ENCODE results near the gene CD4.

The CD4 gene

DNA sequence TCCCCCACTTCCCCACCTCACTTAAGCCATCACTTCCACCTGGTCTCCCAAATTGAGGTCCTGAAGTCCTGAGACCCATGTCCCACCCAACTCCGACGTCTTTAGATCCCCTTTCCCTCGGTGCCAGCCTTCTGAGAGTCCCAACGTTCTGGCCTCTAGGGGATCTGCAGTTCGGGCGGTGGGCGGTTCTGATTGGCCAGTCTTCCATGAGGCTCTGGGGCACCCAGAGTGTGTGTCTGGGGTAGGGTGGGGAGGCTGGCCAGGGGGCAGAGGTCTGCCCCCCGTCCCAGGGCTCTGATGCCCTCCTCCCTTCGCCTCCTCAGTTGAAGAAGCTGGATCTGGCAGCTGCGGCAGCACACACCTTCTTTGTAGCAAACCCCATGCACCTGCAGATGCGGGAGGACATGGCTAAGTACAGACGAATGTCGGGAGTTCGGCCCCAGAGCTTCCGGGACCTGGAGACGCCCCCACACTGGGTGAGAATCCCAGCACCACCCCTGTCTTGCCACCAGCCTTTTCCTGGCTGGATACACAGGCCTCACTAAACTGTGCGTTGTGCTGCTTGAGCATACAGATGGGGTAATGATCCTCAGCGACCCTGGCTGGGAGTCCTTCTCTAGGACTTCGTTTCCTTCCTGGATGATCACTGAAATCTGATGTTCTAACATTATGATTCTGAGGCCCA is 40.4 kb downstream of the CD4 start:
- DNase-seq, result no peak

DNA sequence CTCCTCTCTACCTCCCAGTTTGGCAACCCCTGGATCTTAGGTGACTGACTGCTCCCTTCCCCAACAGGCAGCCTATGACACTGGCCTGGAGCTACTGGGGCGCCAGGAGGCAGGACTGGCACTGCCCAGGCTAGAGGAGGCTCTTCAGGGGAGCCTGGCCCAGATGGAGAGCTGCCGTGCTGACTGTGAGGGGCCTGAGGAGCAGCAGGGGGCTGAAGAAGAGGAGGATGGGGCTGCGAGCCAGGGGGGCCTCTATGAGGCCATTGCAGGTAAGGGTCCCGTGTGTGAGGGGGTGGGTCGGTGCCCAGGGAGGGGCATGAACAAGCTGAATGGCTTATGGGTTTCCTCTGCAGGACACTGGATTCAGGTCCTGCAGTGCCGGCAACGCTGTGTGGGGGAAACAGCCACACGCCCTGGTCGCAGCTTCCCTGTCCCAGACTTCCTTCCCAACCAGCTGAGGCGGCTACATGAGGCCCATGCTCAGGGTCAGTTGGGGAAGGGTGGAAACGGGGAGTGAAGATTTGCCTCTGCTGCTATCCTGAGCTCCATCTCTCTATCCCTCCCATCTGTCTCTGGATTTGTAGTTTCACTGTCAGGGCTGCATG is 41.1 kb downstream of the CD4 start:
- no peak for DNase-seq

DNA sequence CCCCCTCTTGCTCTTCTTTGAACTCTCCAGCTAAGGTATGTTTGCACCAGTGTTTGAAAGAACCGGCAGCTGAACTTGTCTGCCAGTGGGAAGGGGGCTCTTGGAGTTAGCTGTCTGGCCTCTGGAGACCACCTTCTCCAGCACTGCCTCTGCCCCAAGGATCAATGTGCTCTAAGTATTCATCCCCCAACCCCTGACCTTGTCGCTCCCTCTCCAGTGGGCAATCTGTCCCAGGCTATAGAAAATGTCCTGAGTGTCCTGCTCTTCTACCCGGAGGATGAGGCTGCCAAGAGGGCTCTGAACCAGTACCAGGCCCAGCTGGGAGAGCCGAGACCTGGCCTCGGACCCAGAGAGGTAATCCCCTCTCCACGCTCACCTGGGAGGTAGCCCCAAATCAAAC is 41.7 kb downstream of the CD4 start:
- no peak for DNase-seq

GRCh38 chr12:6831450-6831995 is 42.2 kb downstream of the CD4 start:
- no peak for DNase-seq

DNA sequence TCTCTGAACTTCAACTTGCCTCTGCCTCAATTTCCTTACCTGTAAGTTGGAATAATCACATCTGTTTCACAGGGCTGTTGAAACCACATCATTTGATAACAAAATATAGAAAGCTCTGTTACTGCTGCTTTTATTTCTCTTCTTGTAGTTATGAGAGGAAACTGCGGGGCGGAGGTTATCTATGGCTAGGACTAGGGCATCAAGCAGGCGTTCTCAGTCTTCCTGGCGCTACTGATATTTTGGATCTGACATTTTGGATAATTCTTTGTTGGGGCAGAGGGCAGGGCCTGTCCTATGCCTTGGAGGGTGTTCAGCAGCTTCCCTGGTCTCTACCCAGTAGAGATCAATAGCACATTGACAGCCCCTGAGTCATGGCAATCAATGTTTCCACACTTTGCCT is 42.8 kb downstream of the CD4 start:
- DNase-seq, result no peak

GRCh38 chr12:6833189-6833890 is 44.0 kb downstream of the CD4 start:
- DNase-seq, result no peak

GRCh38 chr12:6834254-6834653 is 44.9 kb downstream of the CD4 start:
- DNase-seq, result no peak

DNA sequence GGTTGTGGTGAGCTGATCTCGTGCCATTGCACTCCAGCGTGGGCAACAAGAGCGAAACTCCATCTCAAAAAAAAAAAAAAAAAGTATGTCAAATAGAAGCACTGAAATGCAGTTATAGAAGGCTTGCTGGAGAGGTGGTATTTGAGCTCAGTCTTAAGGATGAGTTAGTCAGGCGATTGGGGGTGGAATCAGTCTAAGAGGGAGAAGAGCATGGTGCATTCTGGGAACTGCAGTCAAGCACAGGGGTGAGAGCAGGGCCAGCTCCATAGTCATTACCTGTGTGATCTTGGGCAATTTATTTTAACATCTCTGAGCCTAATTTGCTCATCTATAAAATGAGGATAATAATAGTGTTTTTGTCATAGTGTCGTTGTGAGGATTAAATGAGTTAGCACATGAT is 45.5 kb downstream of the CD4 start:
- DNase-seq, result no peak

- DNase-seq, result no peak
These were observed 47.5 kb downstream of the CD4 start for GRCh38 chr12:6836851-6837250.

DNA sequence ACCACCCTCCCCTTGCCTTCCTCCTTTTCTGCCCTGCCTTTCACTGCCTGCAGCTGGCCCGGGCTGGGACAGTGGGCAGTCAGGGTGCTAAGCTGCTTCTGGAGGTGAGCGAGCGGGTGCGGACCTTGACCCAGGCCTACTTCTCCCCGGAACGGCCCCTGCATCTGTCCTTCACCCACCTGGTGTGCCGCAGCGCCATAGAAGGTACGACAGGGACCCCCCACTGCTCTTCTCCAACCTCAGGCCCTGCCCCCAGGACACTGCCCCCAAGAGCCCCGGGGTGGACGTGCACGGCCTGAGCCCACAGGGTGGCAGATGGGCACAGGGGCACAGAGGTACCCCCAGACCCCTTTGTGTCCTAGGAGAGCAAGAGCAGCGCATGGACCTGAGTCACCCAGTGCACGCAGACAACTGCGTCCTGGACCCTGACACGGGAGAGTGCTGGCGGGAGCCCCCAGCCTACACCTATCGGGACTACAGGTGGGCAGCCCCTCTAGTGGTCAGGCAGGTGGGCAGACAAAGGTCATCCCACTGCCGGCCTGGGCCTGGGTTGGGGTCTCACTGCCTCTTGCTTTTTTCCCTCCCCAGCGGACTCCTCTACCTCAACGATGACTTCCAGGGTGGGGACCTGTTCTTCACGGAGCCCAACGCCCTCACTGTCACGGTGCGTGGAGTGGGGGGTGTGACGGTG is 48.2 kb downstream of the CD4 start:
- no peak for DNase-seq

DNA sequence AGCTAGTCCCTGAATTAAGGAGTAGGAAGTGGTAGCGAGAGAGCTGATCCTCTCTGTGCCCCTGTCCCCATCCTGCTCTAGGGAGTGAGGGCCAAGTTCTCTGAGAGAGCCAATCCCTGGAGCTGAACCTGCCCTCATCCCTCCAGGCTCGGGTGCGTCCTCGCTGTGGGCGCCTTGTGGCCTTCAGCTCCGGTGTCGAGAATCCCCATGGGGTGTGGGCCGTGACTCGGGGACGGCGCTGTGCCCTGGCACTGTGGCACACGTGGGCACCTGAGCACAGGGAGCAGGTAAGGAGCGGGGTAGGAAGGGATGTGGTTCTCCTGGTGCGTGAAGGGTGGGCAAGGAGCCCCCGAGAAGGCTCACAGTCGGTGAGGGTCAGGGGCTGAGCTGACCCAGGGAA is 49.5 kb downstream of the CD4 start:
- DNase-seq, result no peak

DNA sequence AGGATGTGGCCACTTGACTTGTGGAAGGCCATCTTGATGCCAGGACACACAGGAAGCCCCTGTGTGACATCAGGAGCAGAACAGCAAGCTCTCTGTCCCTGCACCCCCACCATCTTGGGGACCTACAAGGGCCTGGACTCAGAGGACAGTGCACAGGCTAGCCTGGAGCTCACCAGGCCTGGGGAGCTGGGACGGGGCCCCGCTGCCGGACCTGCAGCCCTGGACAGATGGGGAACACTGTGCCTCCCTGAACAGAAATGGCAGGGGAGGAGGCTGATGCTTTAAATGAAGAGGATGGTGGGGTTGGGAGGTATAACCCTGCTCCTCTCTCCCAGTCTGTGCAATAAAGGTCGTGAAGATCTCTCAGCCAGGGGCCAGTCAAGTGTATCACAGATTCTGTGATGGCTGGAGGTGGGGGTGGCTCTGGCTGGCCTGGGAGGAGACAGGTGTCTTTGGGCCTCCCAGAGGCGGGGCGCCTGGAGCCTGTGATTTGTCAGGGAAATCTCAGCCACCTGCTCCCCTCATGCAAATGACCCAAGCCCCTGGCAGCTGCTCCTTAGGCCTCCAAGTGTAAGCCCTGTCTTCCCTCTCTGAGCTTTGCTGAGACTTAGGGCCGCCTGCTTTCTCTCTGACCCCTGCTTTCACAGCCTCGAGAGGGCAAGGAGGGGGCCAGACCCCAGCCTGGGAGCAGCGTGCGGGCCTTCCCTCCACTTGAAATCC is 50.3 kb downstream of the CD4 start:
- no peak for DNase-seq

GRCh38 chr12:6840330-6840729 is 51.0 kb downstream of the CD4 start:
- DNase-seq, result no peak

DNA sequence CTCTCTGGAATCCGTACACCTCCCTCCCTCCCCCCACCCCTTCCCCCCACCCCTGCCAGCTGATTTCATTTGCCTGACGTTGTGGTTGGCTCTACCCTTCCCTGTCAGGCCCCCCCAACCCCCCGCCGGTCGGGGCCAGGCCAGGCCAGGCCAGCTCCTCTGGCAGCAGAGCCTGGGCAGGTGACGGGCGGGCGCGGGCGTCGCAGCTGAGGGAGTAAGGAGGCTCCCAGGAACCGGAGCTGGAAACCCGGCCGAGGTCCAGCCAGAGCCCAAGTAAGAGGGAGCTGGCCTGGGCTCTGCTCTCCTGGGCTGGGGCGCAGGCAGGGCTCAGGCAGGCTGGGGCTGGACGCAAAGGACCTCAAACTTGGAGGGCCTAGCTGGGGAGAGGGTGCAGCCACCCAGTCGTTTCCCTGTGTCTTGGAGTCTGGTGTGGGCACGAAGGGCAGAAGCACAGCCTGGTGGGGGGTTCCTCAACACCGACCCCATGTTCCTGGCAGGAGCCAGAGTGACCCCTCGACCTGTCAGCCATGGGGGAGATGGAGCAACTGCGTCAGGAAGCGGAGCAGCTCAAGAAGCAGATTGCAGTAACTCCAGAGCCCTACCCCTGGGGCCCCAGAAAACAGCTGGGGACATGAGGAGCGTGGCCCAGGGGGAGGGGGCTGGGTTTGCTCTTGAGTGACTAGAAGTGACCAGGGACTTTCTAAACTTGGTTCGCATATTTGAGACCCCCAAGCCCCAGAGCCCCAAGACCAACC is 51.6 kb downstream of the CD4 start, which contains the start of gene GNB3:
GNB3 (plus strand) TSS at position 165 of the 755 bp plus-strand sequence; CDS start at position 528, 363 bp downstream.
- no peak for DNase-seq

DNA sequence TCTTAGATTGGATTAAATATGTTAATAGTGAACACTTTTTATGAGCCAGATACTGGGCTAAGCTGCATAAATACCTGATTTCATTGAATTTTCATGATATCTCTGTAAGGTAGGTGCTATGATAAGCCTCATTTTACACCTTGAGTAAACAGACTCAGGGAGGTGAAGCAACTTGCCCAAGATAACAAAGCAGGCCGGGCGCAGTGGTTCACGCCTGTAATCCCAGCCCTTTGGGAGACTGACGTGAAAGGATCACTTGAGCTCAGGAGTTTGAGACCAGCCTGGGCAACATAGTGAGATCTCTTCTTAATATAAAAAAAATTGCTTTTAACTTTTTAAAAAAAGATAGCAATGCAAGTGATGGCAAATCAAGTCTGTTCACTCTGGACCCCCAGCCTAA is 52.7 kb downstream of the CD4 start:
- no peak for DNase-seq

- DNase-seq, result no peak
These were observed 54.0 kb downstream of the CD4 start for GRCh38 chr12:6843118-6843902.

DNA sequence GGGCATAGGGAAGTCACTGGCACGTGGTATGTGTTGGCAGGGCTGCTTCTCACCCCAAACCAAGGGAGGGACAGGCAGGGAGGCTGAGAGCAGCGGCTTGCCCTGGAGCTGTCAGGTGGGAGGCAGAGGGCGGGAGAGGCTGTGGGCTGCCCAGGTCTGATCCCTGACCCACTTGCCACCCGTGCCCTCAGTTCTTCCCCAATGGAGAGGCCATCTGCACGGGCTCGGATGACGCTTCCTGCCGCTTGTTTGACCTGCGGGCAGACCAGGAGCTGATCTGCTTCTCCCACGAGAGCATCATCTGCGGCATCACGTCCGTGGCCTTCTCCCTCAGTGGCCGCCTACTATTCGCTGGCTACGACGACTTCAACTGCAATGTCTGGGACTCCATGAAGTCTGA is 56.1 kb downstream of the CD4 start:
- DNase-seq, result no peak

GRCh38 chr12:6846316-6846869 is 57.1 kb downstream of the CD4 start:
- no peak for DNase-seq

DNA sequence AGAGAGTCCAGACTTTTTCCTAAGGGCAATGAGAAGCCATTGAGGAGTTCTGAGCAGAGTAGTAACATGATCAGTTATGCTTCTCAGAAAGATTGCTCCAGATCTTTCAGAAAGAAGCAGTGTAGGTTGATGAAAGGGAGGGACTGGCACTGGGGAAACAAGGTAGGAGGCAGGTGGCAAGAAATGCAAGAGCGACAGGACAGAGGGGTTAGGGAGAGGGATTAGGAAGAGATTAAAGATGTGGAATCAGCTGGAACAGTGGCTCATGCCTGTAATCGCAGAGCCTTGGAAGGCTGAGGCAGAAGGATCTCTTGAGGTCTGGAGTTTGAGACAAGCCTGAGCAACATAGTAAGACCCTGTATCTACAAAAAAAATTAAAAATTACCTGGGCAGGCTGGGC is 58.3 kb downstream of the CD4 start:
- DNase-seq, result no peak

GRCh38 chr12:6849427-6849826 is 60.1 kb downstream of the CD4 start:
- DNase-seq, result no peak

Data from activated CD8-positive, alpha-beta memory T cell treated with anti-CD3 and anti-CD28 coated beads, Interleukin-2, amount 50 U/mL, for 4 hours (primary cell).